Bronchial epithelial cell (primary cell): ENCODE data around the gene ABCC2. TPM values are rescaled to one million over a fixed set of nuclear protein-coding genes. Genes with fewer than 3 reads are reported as not detected.
A peak's percentile ranks its signal among the peaks of the same experiment; 100 is the strongest.

Experiments used
- DNase-seq: peaks from one replicate; pipeline ENCODE4 v3.0.0-alpha.2; 2010; ENCODE audit warnings: low read depth
- FAIRE-seq: peaks from 2 replicates; lab custom pipeline; 2011; peaks lifted over from hg19 to GRCh38; lab: Jason Lieb, UNC
- H3K27me3 ChIP-seq: 2 replicates; pipeline ENCODE4 v1.5.1; 2011; ENCODE audit warnings: low read length; ENCODE audit not compliant: control insufficient read depth, insufficient read depth
- H3K36me3 ChIP-seq: 2 replicates; pipeline ENCODE4 v1.5.1; 2011; ENCODE audit warnings: low read length; ENCODE audit not compliant: control insufficient read depth, insufficient read depth
- H3K4me3 ChIP-seq: 2 replicates; pipeline ENCODE4 v1.5.1; 2011; ENCODE audit warnings: mild to moderate bottlenecking, low read depth, low read length, control low read depth
- total RNA-seq: library from RNA; depleted of rRNA; stranded (reverse); fragments of >200 nt; gene quantifications from 2 replicates; pipeline ENCODE4 v1.2.1, GENCODE V29; 2014
- TF ChIP-seq, protein P1 (sequence below): IDR thresholded peaks from 2 replicates; pipeline ENCODE4 v1.5.1; 2011; ENCODE audit warnings: mild to moderate bottlenecking, moderate library complexity, low read length, control low read depth, inconsistent platforms; ENCODE audit not compliant: insufficient read depth, severe bottlenecking

Gene ABCC2
- total RNA-seq, 1 donor from 2014 or later: 0.53 TPM

DNA sequence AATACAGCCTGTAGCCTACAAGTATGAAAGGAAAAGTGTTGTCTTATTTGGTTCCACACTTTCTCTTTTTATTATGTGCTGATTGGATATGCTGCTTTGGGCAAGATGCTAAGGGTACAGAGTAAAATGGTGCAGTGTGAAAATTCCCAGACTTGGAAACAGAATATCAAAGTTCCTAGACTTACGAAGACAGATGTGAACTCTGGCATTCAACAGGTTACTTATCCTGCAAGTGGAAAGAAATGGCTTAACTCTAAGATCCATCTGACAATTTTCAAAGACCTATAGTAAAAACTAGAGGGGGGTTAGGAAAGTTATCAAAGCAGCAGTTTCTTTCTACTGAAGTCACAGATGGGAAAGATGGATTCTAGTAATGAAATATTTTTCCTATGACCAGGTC, 26.3 kb upstream of the ABCC2 start:
- no peaks in the 10 kb centered on the region for H3K27me3 ChIP-seq
- TF ChIP-seq, protein P1, sequence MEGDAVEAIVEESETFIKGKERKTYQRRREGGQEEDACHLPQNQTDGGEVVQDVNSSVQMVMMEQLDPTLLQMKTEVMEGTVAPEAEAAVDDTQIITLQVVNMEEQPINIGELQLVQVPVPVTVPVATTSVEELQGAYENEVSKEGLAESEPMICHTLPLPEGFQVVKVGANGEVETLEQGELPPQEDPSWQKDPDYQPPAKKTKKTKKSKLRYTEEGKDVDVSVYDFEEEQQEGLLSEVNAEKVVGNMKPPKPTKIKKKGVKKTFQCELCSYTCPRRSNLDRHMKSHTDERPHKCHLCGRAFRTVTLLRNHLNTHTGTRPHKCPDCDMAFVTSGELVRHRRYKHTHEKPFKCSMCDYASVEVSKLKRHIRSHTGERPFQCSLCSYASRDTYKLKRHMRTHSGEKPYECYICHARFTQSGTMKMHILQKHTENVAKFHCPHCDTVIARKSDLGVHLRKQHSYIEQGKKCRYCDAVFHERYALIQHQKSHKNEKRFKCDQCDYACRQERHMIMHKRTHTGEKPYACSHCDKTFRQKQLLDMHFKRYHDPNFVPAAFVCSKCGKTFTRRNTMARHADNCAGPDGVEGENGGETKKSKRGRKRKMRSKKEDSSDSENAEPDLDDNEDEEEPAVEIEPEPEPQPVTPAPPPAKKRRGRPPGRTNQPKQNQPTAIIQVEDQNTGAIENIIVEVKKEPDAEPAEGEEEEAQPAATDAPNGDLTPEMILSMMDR: no peak
- H3K4me3 ChIP-seq: no peak overlapping the region
- FAIRE-seq (no peak), DNase-seq (no peak)
- H3K36me3 ChIP-seq: peaks cover 8% of the 10 kb centered on the region

DNA sequence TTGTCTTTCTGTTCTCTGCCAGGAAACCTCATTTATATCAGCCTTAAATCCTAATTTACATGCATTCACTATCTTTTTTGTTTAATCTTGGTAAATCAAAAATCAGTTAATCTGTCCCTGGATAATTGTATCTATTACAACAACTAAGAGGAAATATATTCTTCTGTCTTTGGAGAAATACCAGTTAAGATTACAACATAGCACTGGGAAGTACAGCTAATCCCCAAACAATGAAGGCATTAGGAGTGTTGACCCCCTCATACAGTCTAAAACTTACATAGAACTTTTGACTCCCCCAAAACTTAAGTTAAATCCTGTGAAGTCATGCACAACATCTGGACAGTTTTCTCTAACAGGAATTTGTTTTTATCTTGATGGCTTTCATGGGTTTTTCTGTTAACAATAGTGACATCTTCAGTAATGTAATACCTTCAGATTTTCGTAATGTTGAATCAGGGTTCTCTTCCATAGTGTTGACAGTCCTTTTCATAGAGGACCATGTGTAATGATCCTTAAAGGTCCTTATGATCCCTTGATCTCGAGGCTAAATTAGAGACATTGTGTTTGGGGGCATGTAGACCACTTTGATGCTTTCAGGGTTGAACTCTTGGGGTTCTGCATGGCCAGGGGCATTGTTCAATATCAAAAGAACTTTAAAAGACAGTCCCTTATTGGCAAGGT, 24.1 kb upstream of the ABCC2 start:
- Histone ChIP-seq H3K36me3 (peaks cover 7% of the 10 kb centered on the region), H3K4me3 (no peak overlapping the region), H3K27me3 (no peaks in the 10 kb centered on the region)
- DNase-seq (no peak), FAIRE-seq (no peak)
- TF ChIP-seq, protein P1: no peak

- FAIRE-seq (peak; percentile 90), DNase-seq (peak; percentile 75)
- H3K36me3 ChIP-seq: peaks cover 7% of the 10 kb centered on the region
- H3K27me3 ChIP-seq: no peaks in the 10 kb centered on the region
- H3K4me3 ChIP-seq: no peak overlapping the region
- TF ChIP-seq, protein P1: no peak
These were observed 22.1 kb upstream of the ABCC2 start for GRCh38 chr10:99760321-99760720.

GRCh38 chr10:99761365-99761764, 21.1 kb upstream of the ABCC2 start:
- Histone ChIP-seq H3K27me3 (no peaks in the 10 kb centered on the region), H3K36me3 (peaks cover 2% of the 10 kb centered on the region), H3K4me3 (no peak overlapping the region)
- TF ChIP-seq, protein P1: no peak
- FAIRE-seq (no peak), DNase-seq (no peak)

GRCh38 chr10:99765672-99766301, 16.7 kb upstream of the ABCC2 start:
- TF ChIP-seq, protein P1: no peak
- Histone ChIP-seq H3K36me3 (no peaks in the 10 kb centered on the region), H3K4me3 (no peak overlapping the region), H3K27me3 (no peaks in the 10 kb centered on the region)
- no peak for DNase-seq
- no peak for FAIRE-seq
